HAP-1 (cell line): ENCODE measurements around the gene SNRNP27.

ENCODE experiments used
- DNase-seq, 2 experiments: peaks; one replicate each; pipeline ENCODE4 v3.0.0-alpha.2; 2016 to 2020; ENCODE audit warnings: low spot score in 2 of 2
- H3K27me3 ChIP-seq: fragments of 250-450 bp; sonication (Bioruptor Pico); 2 replicates; pipeline ENCODE4 v1.5.1; 2020; ENCODE audit warnings: low read depth, mild to moderate bottlenecking, moderate library complexity
- H3K36me3 ChIP-seq: fragments of 250-450 bp; sonication (Bioruptor Pico); replicated peaks from 2 replicates; pipeline ENCODE4 v1.5.1; 2020; ENCODE audit warnings: mild to moderate bottlenecking
- H3K4me1 ChIP-seq: fragments of 250-450 bp; sonication (Bioruptor Pico); 2 replicates; pipeline ENCODE4 v1.5.1; 2020; ENCODE audit warnings: mild to moderate bottlenecking
- H3K4me3 ChIP-seq: fragments of 250-450 bp; sonication (Bioruptor Pico); 2 replicates; pipeline ENCODE4 v1.5.1; 2020; ENCODE audit warnings: mild to moderate bottlenecking, moderate library complexity
- H3K9me3 ChIP-seq: fragments of 250-450 bp; sonication (Bioruptor Pico); 2 replicates; pipeline ENCODE4 v1.5.1; 2020; ENCODE audit warnings: mild to moderate bottlenecking, moderate library complexity
- in situ Hi-C: fragments of 300-500 bp; cut with MboI; formaldehyde crosslinking; loops from 3 replicates; pipeline ENCODE4 v1.14.3; 2020; ENCODE audit warnings: low sequenced_read_pairs, inconsistent platforms, mixed read lengths

SNRNP27 gene

DNA sequence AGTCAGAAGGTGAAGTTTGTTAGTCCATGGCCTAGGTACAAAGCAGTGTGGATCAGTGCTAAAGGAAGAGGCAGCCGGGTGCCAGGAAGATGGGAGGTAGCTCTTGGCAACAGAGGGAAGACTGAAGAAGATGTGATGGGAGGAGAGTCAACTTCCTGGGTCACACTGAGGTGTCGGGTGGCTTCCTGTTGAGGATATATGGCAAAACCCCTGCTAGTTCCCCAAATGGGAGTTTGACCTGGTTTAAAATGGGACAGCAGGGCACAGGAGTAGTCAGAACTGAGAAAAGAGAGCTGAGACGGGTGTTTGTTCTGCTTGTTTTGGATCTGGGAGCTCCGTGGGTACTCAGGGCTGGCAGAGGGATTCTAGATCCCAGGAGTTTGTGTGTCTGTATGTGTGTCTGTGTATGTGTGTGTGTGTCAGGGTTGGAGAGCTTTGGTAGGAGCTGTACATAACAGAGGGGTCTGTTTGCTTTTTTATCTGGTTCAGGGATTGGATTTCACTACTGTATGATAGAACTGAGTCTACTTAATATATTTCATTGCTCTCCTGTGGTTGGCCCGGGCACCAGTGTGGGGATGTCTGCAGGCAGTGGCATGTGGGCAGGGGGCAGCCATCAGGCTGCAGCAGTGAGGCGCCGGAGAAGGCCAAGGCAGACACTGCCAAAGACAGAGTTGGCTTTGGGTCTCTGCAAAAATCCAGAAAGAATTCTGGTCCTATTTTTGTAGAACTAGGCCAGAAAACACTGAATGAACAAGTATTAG is 38.3 kb downstream of the SNRNP27 start:
- Histone ChIP-seq H3K4me1 (peaks cover 12% of the 10 kb centered on the region), H3K36me3 (no peaks in the 10 kb centered on the region), H3K27me3 (no peaks in the 10 kb centered on the region), H3K9me3 (no peaks in the 10 kb centered on the region), H3K4me3 (no peak overlapping the region)
- no peak for DNase-seq
- in situ Hi-C loops: no loop called here

DNA sequence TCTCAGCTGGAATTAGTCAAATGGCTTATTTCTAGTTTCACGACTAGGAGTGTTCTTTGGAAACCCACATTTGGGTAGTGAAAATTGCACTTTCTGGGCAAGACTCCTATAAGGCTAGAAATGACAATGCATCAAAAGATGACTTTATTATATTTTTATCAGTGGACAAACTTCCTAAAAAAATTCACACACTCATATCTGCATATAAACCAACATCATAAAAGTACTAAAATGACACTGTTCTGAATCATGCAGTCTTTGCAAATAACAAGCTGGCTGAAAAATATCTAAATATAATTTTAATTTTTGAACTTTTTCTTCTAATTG is 38.8 kb downstream of the SNRNP27 start:
- H3K36me3 ChIP-seq: no peaks in the 10 kb centered on the region
- peaks cover 12% of the 10 kb centered on the region for H3K4me1 ChIP-seq
- in situ Hi-C loops: no loop called here
- no peaks in the 10 kb centered on the region for H3K27me3 ChIP-seq
- no peaks in the 10 kb centered on the region for H3K9me3 ChIP-seq
- no peak overlapping the region for H3K4me3 ChIP-seq
- DNase-seq: no peak

DNA sequence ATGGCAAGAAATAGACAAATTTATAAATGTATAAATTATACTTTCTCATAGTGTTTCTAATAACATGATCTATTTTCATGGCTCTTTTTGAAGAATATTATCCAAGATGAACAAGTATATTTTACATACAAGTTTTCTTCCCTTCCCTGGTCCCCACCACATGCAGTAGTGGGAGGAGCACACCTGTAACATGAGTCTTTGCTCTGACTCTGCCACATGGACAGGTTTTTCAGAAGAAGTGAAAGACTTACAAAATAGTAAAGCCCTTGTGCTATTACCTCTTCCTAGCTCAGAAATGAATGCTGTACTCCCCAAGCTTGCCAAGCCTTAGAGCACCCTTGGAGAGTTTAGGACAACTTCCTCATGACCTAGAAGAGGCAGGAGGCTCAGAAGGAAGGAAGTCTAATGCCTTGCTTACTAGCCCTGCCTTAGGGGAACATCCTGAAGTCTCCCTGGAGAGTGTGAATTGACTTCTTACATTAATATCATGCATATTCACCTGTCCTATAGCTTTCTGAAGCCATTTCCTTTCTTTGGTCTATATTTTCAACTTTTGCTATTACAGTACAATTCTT is 39.6 kb downstream of the SNRNP27 start:
- DNase-seq: no peak
- Histone ChIP-seq H3K36me3 (0 out of 2 replicates have a peak, but pooled peaks cover 3% of the 10 kb centered on the region), H3K27me3 (no peaks in the 10 kb centered on the region), H3K4me3 (no peak overlapping the region), H3K9me3 (no peaks in the 10 kb centered on the region), H3K4me1 (peaks cover 12% of the 10 kb centered on the region)
- in situ Hi-C loops: no loop called here

DNA sequence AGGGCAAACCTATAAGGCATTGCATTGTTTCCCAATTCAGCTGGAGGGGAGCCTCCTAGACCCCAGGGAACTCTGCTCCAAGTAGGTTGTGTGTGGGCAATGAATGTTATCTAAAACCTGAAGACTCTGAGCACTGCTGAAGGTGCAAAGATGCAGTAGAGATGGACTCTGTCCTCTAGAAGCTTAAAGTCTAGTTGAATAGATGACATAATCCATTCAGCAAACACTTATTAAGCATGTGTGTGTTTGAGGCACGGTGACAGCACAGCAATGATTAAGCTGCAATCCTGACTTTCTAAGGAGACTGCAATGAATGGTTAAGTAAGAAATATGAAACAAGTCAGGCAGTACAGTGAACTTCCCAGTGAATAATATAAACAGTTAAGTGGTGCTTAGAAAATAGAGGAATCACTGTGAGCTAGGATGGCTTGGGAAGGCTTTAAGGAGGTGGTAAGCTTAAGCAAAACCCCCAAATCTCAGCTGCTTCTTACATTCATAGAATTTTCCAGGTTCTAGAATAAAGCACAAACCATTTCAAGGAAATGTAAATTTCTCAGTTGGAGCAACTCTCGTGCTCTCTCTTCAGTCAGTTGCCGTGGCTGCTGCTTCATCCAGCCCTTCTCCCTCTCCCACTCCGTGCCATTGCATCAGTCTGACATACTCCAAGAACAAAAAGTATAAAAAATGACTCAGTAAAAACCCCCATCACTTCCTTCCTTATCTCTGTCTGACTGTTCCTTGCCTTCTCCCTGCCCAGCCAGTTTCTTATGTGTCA is 40.3 kb downstream of the SNRNP27 start:
- Histone ChIP-seq H3K4me1 (peaks cover 12% of the 10 kb centered on the region), H3K27me3 (no peaks in the 10 kb centered on the region), H3K36me3 (peaks cover 3% of the 10 kb centered on the region; the same call in 1 of the 2 replicates), H3K9me3 (no peaks in the 10 kb centered on the region), H3K4me3 (no peak overlapping the region)
- in situ Hi-C loops: no loop called here
- DNase-seq: no peak

DNA sequence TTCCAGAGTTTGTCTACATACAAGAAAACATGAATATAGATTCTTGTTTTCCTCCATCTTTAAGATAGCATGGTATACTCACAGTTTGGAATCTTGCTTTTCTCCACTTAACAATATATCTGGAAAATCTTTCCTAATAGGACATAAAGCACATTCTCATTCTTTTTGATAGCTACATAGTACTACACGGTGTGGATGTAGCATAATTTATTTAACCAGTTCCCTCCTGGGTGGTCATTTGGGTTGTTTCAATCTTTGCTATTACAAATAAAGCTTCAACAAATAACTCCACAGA is 40.8 kb downstream of the SNRNP27 start:
- no peak overlapping the region for H3K4me3 ChIP-seq
- H3K36me3 ChIP-seq: peaks cover 3% of the 10 kb centered on the region; the same call in 1 of the 2 replicates
- peaks cover 12% of the 10 kb centered on the region for H3K4me1 ChIP-seq
- no peaks in the 10 kb centered on the region for H3K27me3 ChIP-seq
- in situ Hi-C loops: no loop called here
- no peaks in the 10 kb centered on the region for H3K9me3 ChIP-seq
- no peak for DNase-seq

DNA sequence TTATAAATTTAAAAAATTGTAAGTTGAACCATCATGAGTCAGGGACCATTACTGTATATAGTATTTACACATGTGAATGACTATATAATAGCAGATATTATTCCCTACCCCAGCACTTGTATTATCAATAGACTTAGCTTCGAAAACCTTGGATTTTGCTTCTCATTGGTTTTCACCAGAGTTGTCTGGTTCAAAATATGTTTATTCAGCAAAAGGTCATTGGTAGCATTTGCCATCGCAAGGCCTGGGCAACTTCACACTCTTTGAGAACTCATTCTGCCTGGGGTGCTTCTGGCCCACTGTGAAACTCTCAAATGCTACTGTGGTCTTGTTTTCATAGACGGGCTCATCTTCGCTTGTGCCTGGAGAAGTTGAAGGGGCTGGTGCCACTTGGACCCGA is 41.3 kb downstream of the SNRNP27 start:
- peaks cover 3% of the 10 kb centered on the region; the same call in 1 of the 2 replicates for H3K36me3 ChIP-seq
- H3K27me3 ChIP-seq: no peaks in the 10 kb centered on the region
- no peaks in the 10 kb centered on the region for H3K9me3 ChIP-seq
- DNase-seq: no peak
- in situ Hi-C loops: no loop called here
- H3K4me1 ChIP-seq: peaks cover 10% of the 10 kb centered on the region
- no peak overlapping the region for H3K4me3 ChIP-seq

DNA sequence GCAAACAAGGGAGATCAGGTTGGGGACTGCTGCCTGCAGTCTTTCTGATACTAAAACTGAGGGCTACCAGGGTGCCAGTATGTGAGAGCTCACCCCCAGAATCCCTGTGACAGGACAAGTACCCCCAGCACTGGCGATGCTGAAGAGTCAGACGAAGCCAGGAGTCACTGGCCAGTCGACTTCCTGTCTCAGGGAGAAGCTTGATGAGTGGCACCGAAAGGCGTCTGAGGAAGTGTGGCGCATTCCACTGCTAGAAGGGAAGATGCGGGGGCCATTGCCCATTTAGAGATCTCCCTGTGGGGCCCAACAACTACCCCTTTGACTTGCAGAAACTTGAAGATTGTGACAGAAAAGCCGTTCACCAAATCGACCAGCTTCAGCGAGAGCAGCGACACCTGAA is 43.1 kb downstream of the SNRNP27 start:
- Histone ChIP-seq H3K9me3 (no peaks in the 10 kb centered on the region), H3K36me3 (peaks cover 3% of the 10 kb centered on the region), H3K4me1 (no peaks in the 10 kb centered on the region; the same call in 1 of the 2 replicates), H3K4me3 (no peak overlapping the region), H3K27me3 (no peaks in the 10 kb centered on the region)
- in situ Hi-C loops: no loop called here
- no peak for DNase-seq

DNA sequence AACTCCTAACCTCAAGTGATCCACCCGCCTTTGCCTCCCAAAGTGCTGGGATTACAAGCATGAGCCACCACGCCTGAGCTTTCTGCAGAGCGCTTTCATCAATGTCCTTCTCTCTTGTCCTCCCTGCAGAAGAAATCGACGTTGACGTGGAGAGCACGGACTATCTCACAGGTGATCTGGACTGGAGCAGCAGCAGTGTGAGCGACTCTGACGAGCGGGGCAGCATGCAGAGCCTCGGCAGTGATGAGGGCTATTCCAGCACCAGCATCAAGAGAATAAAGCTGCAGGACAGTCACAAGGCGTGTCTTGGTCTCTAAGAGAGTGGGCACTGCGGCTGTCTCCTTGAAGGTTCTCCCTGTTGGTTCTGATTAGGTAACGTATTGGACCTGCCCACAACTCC is 44.2 kb downstream of the SNRNP27 start:
- no peaks in the 10 kb centered on the region; the same call in 1 of the 2 replicates for H3K4me1 ChIP-seq
- no peaks in the 10 kb centered on the region for H3K9me3 ChIP-seq
- DNase-seq: no peak
- H3K4me3 ChIP-seq: no peak overlapping the region
- peaks cover 3% of the 10 kb centered on the region for H3K36me3 ChIP-seq
- H3K27me3 ChIP-seq: no peaks in the 10 kb centered on the region
- in situ Hi-C loops: no loop called here

DNA sequence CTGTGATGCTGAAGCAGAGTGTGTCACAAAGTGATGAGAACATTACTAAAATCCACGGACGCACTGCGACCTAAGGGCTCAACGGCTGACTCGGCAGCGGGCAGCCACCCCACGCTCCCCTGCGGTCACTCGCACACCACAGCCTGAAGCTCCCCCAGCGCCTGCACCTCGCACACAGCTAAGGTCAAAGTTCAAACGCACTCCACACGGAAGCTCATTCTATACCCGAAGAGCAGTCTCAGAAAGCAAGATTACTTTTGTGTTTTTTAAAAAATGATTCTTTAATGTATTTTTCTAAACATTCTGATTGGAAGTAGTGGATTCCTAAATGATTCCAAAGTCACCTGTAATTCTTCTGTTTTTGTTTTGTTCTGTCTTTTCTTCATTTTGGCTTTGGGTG is 46.0 kb downstream of the SNRNP27 start:
- H3K36me3 ChIP-seq: peaks cover 3% of the 10 kb centered on the region
- H3K9me3 ChIP-seq: no peaks in the 10 kb centered on the region
- H3K4me3 ChIP-seq: no peak overlapping the region
- no peaks in the 10 kb centered on the region for H3K4me1 ChIP-seq
- in situ Hi-C loops: no loop called here
- no peaks in the 10 kb centered on the region for H3K27me3 ChIP-seq
- DNase-seq: no peak

DNA sequence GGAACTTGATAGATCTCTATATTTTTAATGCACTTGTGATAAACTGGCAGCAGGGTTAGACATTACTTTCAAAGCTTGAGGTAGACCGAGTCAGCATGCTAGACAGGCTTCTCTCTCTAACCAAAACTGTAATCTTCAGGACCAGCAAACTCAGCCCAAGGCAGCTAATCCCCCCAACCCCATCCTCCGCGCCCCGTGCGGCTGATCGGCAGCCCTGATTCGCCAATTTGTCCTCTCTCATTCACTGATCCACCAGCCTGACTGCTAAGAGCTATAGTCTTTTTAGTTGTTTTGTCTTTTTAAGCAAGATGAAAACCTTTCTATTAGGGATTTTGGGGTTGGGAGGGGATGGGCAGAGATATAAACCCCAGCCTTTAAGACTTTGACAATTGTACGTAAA is 46.9 kb downstream of the SNRNP27 start:
- DNase-seq: no peak
- no peaks in the 10 kb centered on the region for H3K9me3 ChIP-seq
- H3K4me1 ChIP-seq: no peaks in the 10 kb centered on the region
- H3K4me3 ChIP-seq: no peak overlapping the region
- in situ Hi-C loops: no loop called here
- H3K27me3 ChIP-seq: no peaks in the 10 kb centered on the region
- peaks cover 3% of the 10 kb centered on the region for H3K36me3 ChIP-seq

DNA sequence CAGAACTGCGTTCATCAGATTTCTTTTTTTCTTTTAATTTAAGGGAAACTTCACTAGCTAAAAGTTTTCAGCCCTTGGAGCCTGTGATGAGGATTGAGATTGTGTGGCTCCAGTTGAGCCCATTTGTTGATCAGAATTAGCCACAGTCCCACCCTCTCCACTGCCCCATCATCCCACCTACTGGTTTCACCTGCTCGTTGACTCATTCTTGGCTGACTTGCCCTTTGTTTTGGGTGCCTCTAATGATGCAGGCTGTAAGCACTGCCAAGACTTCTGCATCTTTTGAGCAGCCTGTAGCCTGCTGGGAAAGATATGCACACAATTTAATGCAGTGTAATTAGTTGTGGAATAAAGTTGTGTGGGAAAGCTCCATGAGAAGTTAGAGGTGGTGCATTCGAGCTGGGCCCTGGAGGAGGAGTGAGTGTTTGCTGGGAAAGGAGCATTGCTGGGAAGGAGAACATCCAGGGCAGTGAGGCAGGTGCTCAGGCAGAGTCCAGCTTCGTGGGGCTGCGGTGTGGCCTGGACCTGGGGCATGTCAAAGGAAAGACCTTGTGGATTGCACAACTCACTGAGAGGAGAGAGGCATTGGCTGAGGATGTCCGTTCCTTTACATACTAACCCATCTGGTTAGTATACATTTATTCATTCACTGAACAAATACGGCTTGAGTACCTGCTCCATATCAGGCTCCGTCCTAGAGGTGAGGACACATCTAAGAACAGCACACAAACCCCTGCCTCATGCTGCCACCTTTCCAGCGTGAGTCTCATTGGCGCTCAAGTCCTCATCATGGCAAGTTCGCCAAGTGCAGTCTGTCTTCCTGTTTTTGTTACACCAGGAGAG is 49.5 kb downstream of the SNRNP27 start:
- Histone ChIP-seq H3K4me3 (no peak overlapping the region), H3K9me3 (no peaks in the 10 kb centered on the region), H3K27me3 (no peaks in the 10 kb centered on the region), H3K36me3 (no peaks in the 10 kb centered on the region; the same call in none of the 2 replicates), H3K4me1 (no peaks in the 10 kb centered on the region)
- no peak for DNase-seq
- in situ Hi-C loops: no loop called here

DNA sequence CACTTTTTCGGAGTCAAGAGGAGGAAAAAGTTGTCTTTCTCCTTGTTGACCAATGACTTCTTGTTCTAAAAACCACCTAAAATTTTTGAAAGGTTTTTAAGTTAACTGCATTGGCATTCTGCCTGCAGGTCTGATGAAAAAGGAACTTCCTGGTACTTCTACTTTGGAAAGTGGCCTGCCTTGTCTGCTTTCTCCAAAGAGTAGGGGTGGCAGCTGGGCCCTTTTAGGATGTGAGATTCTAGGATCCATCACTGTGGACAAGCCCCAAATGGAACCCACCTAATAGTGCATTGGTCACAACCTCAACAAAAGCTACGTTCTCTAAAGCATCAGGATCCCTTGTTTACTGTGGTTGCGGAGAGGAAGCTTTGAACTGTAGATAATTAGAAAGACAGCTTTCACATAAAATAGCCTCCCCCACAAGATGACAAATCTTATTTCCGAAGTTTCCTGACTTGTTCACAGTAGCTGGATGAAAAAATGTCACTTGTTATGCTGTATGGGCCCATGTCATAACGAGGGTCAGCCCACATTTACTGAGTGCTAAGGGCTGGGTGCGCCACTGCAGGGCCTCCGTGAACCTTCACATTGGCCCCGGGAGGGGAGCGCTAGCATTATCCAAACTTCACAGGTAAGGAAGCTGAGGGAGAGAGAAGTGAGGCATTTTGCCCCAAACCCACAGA is 50.2 kb downstream of the SNRNP27 start:
- Histone ChIP-seq H3K9me3 (no peaks in the 10 kb centered on the region), H3K36me3 (no peaks in the 10 kb centered on the region; the same call in none of the 2 replicates), H3K4me3 (no peak overlapping the region), H3K4me1 (no peaks in the 10 kb centered on the region), H3K27me3 (no peaks in the 10 kb centered on the region)
- in situ Hi-C loops: no loop called here
- no peak for DNase-seq

DNA sequence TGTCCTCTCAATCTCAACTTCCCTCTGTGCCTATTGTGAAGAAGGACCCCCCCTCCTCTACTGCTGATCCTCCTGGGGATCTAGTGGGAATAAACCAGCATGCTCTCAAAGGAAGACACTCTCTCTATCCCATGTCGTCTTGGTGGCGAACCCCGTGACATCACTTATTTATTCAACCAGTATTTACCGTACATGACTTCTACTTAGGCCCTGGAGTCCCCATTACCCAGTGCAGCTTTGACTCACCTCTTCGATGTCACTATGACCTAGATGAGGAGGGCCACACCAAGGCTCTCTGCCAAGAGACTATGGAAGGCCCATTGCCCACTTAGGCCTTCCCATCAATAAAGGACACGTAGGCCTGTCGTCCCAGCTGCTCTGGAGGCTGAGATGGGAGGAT is 51.0 kb downstream of the SNRNP27 start:
- H3K27me3 ChIP-seq: no peaks in the 10 kb centered on the region
- in situ Hi-C loops: no loop called here
- no peak for DNase-seq
- no peaks in the 10 kb centered on the region for H3K9me3 ChIP-seq
- no peaks in the 10 kb centered on the region; the same call in none of the 2 replicates for H3K36me3 ChIP-seq
- no peaks in the 10 kb centered on the region for H3K4me1 ChIP-seq
- no peak overlapping the region for H3K4me3 ChIP-seq
